ENCODE results near the gene L3MBTL2.
"Not testable (repeated sequence)": the region's sequence is repeated elsewhere in the genome, so short reads cannot be mapped to it uniquely, and the experiment has no call there.

The L3MBTL2 gene

DNA sequence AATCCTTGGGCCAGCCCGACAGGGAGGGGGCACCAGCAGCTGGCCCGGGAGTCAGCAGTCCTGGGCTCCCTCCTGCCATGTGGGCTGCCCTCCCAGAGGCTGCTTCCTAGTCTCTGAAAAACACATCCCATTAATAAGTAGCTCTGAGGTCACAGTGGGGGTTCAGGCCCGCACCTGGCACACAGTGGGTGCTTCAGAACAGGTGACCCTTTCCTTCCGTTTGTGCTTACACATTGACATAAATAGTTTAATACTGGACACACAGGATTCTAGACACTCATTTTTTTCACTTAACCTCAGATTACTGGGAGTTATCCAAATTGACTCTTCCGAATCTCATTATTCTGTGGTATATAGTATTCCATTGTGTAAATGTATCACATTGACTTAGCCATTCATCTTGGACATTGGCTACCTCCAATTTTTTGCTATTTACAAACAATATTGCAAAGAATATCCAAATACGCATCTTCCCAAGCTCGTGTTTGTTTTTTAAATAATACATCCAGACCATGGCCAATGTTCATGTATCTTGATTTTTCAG lies 36.1 kb downstream of the L3MBTL2 start:
- DNase-seq (ENCODE audit: low spot score) = no peak

DNA sequence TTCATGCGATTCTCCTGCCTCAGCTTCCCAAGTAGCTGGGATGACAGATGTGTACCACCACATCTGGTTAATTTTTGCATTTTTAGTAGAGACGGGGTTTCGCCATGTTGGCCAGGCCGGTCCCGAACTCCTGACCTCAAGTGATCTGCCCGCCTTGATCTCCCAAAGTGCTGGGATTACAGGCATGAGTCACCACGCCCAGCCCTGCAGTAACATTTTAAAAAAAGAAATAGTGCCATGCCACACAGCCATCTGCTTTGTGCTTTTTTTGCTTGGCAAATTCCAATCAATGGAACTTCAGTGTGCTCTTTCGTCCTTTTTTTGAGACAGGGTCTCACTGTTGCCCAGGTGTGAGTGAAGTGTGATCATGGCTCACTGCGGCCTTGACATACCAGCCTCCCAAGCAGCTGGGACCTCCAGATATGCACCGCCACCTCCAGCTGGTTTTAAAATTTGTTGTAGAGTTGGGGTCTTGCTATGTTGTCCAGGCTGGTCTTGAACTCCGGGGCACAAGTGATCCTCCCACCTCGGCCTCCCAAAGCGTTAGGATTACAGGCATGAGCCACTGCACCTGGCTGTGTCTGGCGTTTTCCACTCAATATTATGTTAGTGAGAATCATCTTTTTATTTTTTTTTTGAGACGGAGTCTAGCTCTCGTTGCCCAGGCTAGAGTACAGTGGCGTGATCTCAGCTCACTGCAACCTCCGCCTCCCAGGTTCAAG lies 37.4 kb downstream of the L3MBTL2 start:
- DNase-seq (ENCODE audit: low spot score) = no peak

DNA sequence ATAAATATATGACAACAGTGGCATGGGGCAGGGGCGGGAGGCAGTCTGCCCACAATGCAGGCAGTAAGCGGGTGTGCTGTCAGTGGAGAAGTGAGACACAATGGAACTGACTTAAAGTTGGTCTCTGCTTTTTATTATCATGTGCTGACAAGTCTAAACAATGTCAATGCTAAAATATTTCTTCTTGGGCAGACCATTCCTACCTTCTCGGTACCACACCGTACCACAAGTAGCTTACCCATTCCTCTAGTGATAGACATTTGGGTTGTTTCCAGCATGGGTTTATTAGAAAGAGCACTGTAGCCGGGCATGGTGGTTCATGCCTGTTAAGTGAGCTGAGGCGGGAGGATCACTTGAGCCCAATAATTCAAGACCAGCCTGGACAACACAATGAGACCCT lies 38.2 kb downstream of the L3MBTL2 start:
- DNase-seq (ENCODE audit: low spot score) = no peak

DNA sequence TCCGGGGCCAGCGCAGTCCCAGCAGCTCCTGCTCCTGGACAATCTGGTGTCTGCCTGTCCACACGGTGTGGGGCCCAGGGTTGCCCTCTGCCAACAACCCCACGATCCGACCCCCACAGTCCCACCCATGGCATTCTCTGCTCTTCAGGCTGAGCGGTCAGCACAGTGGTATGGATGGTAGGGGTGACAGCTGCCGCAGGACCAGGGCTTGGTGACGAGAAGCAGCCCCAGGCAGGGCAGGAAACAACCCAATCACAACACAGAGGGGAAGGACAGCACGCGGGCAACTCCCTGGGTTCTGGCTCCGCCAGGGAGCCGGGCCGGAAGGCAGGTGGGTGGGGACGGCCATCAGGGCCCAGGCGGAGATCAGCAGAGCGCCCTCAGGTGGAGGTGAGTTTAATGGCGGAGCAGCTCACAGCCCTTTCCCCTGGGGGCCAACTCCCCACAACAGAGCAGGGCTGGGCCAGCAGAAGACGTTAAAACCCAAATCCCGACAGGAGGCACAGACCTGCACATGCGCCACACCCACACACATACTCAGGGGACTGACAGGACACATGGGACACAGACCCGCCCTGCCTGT lies 40.9 kb downstream of the L3MBTL2 start:
- no peak for DNase-seq (ENCODE audit: low spot score)

DNA sequence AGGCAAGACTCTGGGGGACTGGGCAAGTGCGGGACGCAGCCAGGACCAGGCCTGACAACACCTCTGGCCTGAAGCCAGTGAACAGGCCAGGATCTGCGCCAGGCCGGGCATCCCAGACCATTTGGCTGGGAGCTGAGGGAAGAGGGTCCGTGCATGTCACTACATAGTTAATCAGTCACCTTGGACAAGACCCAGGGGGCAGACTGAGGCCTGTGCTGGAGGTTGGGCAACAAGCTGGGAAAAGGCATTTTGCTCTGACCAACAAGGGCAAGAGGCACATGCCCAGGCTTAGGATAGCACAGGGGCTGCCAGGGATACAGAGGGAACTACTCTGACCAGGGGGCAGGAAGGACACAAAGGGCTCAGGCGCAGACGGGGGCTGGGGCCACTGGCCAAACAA lies 42.6 kb downstream of the L3MBTL2 start:
- no peak for DNase-seq (ENCODE audit: low spot score)

DNA sequence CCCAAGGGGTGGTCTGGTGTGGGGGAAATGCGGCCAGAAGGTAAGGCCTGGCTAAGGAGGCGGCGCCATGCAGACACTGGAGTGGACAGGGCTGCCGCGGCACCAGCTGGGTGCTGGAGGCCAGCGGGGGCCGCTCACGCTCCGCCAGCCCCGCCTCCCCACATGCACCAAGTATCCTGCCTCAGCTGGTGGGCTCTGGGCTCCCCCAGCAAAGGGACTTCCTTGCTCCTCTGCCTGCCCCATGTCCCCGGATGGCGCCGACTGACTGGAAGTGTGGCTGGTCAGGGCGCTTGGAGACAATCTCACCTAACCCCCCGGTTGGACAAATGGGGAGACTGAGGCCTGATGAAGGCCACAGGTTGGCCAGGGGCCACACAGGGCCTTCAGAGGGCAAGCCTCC lies 43.2 kb downstream of the L3MBTL2 start:
- DNase-seq (ENCODE audit: low spot score) = no peak

DNA sequence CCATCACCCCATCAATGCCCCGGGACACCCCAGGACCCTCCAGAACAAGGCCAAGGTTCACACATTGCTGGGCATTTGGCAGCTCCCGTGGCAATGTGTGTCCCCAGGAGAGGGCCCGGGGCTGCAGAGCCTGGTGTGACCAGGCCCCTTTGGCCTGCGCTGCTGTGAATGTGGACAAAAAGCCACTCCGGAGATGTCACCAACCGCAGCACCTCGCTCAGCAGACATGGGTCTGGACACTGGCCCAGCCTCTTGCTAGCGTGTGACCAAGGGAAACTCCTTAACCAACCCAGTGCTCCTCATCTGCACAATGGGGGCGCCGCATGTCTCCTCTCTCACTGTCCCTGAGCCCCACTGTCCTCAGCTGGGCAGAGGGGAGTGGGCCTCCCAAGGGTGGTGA lies 43.6 kb downstream of the L3MBTL2 start:
- DNase-seq (ENCODE audit: low spot score) = no peak

DNA sequence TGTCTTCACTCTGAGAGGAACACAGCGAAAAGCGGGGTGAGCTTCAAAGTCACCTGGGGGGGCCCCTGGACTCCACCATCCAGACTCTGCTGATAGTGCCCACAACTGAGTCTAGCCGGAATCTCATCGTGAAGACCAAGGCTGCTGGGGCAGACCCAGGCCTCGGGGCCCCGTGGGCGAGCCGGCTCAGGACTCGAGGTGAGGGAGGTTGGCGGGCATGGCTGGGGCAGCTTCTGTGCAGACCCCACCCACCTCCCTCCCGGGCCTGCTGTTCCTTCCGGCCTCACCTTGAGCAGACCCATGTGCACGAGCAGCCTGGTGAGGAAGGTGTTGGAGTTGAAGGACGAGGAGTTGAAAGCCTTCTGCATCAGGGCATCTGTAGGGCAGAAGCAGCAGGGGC lies 44.3 kb downstream of the L3MBTL2 start:
- no peak for DNase-seq (ENCODE audit: low spot score)

DNA sequence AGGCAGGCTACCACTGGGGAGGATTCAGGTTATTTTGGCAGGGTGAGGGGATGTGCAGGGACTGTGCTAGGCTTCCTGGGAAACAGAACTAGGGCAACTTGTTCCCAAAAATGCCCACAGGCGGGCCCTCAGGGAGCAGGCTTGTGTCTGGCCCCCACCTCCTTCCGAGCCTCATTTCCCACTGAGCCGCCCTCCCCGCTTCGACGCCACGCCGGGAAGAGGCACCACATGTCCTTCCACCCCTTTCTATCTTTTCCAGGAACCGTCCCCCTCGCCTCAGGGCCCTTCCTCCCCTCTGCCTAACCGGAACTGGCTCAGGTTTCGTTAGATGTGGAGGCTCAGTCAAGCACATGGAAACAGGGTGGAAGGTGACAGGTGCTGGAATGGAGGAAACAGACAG lies 45.0 kb downstream of the L3MBTL2 start:
- DNase-seq (ENCODE audit: low spot score) = no peak

DNA sequence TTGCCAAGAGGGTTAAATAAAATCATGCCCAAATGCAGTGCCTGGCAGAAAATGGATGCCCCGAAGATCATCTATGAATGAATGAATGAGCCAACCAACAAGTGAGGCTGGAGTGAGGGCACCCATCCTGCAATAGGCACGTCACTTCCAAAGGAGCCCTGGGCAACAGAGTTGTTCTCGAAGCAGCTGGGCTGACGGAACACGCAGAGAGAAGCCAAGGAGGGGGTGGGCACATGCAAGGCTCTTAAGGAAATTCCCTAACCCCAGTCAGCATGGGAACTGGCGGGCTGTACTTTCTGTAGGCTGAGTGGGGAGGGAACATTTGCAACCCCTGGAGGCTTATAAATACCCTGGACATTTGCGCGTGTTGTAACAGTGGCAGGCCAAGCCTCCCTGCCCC lies 47.3 kb downstream of the L3MBTL2 start:
- no peak for DNase-seq (ENCODE audit: low spot score)

DNA sequence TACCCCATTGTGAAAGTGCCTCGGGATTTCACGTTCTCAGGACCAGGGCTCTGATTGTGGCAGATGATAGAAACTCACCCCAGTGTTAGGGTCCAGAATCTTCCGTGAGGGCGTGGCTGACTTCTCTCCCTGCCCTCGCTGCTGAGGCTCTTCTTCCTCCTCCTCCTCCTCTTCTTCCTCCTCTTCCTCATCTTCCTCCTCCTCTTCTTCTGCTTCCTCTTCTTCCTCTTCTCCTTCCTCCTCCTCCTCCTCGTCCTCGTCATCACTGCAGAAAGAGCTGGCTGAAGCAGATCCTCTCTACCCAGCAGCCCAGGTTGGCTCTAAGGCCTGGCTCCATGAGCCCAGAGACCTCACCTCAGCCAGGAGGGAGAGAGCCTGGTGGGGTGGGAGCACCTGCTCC lies 49.1 kb downstream of the L3MBTL2 start:
- no peak for DNase-seq (ENCODE audit: low spot score)

DNA sequence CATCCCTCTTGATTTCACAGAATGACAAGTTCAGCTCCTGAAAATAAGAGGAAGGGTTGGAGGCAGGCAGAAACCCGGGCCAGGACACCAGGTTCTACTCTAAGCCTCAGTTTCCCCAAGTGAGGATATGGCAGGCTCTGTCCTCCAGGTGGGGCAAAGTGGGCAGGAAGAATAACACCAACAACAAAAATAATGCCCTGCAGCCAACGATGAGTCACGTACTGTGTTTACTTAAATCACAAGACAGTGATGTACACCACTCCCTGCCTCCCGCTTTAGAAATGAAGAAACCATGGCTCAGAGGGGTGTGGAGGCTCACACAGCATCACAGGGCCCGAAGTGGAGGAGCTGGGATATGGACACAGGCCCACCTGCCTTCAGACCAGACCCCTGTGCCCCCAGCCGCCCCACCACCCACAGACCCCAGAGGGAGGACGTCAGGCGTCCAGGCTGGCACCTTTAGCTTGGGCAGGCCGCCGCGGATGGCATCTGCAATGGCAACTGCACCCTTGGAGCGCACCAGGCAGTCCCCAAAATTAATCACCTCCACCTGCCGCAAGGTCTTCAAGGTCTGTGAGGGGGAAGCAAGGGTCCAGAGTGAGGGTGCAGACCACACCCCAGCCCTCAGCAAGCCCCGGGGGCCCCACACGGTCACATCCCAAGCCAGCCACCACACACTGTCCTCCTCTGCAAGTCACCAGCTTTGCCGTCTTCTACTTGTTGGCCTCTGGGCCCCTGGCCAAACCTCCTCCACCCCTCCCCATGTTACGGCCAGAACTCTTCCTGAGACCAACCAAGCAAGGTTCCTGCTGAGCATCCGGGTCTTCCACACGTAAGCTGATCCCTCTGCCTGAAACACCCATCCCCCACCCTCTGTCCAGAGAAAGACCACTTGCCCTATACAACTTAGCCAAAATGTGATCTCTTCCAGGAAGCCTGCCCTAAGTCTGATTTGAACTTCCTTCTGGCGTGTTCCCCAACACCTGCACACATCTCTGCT lies 51.4 kb downstream of the L3MBTL2 start:
- no peak for DNase-seq (ENCODE audit: low spot score)

DNA sequence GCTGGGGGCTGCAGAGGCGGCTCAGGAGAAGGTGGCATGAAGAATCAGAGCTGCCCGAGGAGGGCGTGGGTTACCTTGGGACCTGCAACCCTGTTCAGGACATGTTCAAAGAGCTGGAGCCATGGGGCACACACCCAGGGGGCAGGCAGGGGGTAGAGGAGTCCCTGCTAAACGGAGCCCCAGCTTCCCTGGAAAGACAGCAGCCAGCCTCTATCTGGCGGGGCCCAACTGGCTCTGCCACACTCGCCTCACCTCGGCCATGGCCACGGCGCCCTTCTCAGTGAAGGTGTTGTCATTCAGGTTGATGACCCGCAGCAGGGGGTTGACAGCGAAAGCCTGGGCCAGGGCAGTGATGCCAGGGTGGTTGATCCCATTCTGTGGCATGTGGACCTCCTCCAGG lies 52.6 kb downstream of the L3MBTL2 start:
- DNase-seq (ENCODE audit: low spot score) = no peak

DNA sequence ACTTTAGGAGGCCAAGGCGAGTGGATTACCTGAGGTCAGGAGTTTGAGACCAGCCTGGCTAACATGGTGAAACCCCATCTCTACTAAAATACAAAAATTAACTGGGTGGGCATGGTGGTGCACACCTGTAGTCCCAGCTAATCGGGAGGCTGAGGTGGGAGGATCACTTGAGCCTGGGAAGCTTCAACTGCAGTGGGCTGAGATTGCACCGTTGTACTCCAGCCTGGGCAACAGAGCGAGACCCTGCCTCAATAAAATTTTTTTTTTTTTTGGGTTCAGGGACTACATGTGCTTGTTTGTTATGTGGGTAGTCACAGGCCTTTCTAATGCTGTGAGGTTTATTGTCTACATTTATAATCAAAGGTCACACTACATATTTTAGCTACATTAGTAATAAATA lies 54.6 kb downstream of the L3MBTL2 start:
- DNase-seq (ENCODE audit: low spot score) = not testable (repeated sequence)

DNA sequence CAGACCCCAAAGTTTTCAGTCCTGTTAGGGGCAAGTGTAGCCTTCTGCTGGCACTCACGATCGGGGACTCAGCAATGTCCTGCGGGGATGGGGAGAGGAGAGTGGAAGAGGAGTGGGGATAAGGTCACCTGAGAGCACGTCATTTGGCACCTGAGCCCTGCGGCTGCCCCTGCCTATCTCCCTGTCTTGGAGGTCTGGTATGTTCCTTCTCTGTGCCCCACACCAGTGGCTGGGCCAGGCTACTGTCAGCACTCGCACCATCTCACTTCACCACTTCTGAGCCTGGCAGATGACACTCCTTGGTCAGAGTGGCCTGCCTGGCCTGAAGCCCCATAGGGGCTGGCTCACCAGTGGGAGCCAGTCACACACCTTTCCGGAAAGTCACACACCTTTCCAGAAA lies 55.8 kb downstream of the L3MBTL2 start:
- DNase-seq (ENCODE audit: low spot score) = no peak

DNA sequence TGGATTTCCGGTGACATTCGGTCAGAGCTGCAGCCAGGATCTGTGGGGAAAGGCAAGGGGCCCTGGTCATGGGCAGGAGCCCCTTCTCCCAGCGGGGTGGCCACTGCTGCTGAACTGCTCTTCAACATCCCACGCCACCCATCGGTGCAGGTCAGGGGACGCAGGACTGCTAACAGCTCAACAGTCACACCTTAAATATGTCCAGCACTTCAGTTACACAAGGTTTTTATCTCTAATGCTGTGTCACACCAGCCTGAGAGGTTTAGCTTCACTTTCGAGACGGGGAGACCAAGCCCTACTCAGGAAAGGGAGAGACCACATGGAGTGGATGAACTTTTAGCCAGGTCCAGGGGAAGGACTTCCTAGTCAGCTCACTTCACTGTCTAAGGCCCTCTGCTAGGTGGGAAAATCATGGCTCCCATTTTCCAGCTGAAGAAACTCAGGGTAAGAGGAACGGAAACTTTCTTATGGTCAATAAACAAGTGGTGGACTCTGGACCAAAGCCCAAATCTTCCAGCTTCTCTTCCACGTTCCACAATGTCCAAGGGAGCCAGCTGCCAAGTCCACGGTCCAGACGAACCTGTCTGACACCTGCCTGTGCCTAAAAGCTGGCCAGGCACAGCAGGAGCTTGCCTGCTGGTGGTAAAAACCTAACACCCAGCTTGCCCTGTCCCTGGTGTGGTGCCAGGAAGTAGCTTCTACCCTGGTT lies 56.6 kb downstream of the L3MBTL2 start:
- no peak for DNase-seq (ENCODE audit: low spot score)

DNA sequence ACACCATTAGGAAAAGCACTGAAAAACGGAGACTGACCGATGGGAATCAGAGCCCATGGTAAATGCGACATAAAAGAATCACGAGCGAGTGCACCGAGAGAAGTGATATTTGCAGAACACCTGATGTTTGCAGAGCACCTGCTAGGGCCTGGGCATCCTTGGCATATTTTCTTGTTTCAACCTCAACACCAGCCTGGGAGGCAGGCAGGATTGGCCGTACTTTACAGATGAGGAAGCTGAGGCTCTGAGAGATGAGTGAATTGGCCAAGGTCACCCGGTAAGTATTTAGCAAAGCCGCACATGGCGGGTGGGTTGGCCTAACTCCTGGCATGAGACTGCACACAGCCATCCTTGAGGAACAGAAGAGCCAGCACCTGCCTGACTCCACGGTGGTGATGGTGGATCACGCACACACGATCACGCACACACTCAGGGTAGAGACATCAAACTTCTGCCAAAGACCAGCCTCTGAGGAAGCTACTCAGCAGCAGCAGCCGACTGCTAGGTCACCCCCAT lies 57.2 kb downstream of the L3MBTL2 start:
- no peak for DNase-seq (ENCODE audit: low spot score)

DNA sequence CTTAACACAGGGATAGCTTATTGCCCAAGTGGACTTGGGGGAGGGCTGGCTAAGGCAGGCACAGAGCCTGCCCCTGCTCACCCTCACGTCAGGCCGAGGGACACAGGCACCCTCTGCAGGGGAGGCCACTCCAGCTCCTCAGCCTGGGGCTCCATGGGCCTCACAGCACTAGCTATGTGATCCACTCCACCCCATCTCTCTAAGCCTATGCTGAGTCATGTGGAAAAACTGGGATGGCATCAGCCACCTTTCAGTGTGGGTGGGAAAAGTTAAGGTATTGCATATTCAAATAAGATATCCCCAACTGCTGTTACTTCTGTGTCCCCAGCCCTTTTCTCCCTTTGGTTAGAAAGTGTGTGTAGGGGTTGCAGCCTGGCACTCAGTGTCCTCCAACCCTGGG lies 58.6 kb downstream of the L3MBTL2 start:
- no peak for DNase-seq (ENCODE audit: low spot score)

DNA sequence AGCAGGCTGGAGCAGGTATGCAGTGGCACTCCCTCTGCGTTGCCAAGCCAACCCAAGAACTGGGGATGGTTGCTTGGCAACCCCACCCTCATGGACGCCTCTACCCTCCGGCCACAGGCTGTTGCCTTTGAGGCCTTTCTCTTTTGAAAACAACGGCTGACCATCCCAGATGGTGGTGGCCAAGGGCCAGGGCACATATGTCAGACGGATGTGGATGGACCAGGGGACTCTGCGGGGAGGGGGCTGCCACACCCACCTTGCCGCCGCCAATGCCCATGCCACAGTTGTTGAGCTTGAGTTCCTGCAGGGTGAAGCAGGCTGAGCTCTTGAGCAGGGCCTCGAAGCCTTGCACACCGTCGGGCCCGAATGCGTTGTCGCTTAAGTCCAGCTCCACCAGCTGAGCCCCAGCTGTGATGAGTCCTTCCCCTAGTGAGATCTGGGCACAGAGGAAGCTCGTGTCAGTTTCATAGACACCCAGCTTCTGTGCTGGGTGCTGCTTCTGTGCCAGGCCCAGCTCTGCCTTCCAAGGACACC lies 59.4 kb downstream of the L3MBTL2 start:
- DNase-seq (ENCODE audit: low spot score) = no peak

DNA sequence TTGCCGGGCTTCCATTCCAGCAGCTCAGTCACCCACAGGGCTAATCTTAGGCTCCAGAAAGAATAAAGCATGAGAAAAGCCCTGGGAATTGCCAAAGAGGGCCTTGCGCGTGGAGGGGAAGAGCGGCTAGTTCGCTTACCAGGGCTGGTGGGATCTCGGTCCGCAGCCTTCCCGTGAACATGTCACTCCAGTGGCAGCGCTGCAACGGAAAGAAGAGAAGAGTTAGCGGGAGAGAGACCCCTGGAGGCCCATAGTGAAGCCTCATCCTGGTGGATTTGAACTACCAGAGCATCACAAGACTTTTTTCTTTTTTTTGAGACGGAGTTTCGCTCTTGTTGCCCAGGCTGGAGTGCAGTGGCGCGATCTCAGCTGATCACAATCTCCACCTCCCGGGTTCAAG lies 62.8 kb downstream of the L3MBTL2 start:
- no peak for DNase-seq (ENCODE audit: low spot score)

DNA sequence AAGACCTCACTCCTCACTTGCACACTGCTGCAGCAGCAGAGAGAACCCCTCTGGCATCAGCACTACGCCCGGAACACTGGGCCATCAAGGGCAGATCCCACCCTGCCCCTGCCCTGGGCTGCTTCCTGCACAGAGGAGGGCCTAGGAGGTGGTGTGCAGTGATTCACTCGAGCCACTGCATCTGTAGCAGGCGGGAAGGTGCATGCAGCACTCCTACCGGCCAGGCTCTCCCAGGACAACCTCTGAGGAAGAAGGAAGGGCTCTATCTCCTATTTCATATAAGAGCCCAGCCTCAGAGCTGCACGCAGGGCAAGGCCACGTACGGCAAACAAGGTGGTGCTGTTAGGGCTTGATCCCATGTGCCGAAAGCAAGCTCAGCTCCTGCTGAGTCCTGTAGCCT lies 66.7 kb downstream of the L3MBTL2 start:
- no peak for DNase-seq (ENCODE audit: low spot score)

DNA sequence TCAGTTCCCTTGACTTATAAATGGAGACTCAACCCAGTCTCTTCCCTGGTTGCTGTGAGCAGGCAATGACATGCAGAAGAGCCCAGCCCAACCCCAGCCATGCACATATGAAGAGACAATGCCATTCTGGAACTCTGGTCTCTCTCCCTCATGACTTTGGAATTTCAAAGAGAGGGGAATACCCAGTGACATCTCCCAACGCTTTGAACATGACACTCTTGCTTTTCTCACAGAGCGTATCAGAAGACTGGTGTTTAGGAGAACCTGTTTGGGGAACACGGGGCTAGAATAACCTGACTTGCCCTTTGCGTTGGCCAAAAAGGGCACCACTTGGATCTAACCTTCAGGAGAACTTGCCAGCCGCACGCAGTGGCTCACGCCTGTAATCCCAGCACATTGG lies 68.0 kb downstream of the L3MBTL2 start:
- DNase-seq (ENCODE audit: low spot score) = no peak
